Measurements from ENCODE around the gene CELF2.

CELF2 gene

GRCh38 chr10:11135709-11136108, 118.0 kb downstream of the CELF2 start:
- DNase-seq (ENCODE audit: low spot score), result no peak

DNA sequence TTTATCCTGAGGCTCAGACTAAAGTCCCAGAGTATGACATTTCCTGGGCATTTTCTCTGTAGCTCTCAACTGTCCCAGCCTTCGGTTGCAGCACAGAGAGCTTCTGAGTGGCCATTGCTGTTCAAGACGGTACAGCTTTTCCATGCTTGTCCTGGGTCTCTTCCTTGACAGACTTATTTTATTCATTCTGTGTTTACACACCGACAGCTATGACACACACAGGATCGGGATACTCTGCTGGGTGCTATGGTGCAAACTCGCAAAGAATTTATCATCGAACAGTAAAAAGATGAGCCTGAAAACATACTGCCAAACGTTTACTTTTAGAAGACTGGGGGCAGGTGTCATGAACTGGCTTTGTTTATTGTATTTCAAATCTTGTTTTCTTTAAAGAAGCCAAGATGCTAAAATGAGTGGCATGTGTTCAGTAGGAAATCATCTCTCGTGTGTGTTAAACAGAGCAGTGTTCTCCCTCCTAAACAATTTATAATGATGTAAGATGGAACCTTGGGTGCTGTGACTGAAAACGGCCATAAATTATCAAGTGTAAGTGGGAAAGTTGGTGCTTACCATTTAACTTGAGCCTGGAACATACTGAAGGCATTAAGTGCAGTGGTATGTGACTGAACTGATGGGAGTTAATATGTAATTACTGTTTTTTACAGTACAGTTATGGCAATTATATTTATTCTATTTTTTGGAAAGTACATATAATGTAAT, 120.8 kb downstream of the CELF2 start:
- DNase-seq (ENCODE audit: low spot score), result no peak

- DNase-seq (ENCODE audit: low spot score), result no peak
These were observed 123.3 kb downstream of the CELF2 start for GRCh38 chr10:11140963-11141362.

- peak; percentile 37 for DNase-seq (ENCODE audit: low spot score)
These were observed 124.0 kb downstream of the CELF2 start for GRCh38 chr10:11141571-11142091.

DNA sequence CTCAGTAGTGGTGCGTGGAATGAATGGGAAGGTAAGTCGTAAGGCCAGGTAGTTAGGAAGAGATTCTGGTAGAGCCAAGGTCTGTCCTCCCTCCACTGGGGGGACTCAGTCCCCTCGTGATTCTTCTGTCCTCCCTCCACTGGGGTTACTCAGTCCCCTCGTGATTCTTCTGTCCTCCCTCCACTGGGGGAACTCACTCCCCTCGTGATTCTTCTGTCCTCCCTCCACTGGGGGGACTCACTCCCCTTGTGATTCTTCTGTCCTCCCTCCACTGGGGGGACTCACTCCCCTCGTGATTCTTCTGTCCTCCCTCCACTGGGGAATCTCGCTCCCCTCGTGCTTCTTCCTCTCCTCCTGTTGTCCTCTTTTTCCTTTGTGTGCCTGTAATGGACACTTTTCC, 125.1 kb downstream of the CELF2 start:
- no peak for DNase-seq (ENCODE audit: low spot score)

DNA sequence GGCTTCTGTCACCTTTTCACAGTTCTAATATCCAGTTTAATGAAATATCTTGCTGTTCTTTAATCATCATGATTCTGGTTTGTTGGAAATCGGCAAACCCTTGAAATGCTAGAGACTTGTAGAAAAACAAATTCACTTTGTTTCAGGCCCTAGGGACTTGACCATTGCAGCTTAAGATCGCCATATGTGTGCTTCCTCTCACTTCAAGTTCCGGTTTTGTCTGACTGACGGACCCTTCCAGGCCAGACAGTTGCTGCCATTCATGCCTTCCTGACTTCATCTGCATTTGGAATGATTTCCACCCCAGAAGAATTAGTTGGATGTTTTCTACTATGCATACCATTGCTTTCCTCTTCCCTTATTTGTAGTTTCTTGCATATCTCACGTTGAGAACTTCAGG, 125.6 kb downstream of the CELF2 start:
- DNase-seq (ENCODE audit: low spot score), result no peak

- no peak for DNase-seq (ENCODE audit: low spot score)
These were observed 127.2 kb downstream of the CELF2 start for GRCh38 chr10:11144626-11145494.

DNA sequence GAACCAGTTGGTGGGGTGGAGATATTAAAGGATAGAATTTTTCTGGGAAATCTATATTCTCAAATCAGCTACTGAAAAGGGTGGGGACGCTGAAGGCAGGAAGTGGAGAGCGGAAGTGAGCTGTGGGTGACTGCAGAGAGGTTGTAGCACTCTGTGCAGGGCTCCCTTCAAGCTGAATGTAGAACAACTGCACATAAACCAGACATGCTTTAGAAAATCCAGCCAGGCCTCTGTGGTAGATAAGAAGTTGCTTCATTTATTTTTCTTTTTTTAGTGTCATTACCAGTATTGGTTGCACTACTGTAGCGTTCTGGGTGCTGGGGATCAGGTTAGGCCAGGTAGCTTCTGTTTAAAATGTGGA, 127.8 kb downstream of the CELF2 start:
- peak; percentile 82 for DNase-seq (ENCODE audit: low spot score)

- no peak for DNase-seq (ENCODE audit: low spot score)
These were observed 128.9 kb downstream of the CELF2 start for GRCh38 chr10:11146402-11147171.

GRCh38 chr10:11147722-11148121, 130.1 kb downstream of the CELF2 start:
- no peak for DNase-seq (ENCODE audit: low spot score)

DNA sequence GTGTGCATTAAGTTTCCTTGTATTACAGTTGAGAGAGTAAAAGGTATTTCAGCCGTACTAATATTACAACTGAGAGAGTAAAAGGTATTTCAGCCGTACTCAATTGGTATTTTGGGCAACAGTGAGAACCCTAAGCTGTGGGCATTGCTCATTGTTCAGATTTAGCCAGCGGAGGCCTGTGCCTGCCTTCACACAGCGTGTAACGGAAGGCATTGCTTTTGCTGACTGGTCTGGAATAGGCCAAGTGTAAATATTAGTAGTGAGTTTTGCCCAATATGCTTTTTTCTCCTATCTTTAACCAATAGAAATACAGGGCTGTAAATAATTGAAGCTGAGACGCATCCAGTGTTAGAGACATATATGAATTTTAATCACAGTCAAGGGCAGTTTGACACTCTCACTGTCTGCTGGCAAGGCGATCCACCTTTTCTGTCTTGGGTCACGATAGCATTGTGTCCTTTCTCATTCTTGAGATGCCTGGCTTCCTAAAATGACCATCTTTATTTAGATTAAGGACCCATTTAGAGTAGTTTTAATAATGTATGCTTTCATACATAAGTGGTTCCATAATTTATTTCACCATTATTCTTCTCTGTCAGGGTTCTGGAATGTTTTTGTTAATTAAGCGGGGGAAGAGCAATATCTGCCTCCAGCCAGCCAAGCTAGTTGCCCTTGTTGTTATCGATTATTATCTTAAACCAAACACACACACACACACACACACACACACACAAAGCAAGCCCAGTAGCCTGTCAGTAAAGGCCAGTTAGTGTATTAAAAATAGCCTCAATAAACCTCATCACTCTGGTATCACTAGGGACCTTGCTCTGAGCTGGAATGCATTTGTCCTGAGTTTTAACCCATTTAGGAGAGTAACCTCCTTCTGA, 130.7 kb downstream of the CELF2 start:
- no peak for DNase-seq (ENCODE audit: low spot score)

DNA sequence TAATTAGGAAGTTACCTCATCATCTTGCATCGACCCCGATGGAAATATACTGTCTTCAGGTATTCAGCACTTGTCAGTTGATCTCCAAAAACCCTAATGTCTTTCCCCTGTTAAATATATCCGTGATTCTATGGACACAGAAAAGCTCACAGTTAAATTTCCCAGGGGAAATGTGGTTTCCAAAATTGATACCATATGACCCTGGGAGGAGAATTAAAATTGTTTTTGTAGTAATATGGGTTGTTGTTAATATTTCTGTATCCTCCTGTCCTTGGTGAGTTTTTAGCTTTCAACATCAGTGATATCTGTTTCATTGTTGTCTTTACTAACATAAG, 132.1 kb downstream of the CELF2 start:
- no peak for DNase-seq (ENCODE audit: low spot score)

DNA sequence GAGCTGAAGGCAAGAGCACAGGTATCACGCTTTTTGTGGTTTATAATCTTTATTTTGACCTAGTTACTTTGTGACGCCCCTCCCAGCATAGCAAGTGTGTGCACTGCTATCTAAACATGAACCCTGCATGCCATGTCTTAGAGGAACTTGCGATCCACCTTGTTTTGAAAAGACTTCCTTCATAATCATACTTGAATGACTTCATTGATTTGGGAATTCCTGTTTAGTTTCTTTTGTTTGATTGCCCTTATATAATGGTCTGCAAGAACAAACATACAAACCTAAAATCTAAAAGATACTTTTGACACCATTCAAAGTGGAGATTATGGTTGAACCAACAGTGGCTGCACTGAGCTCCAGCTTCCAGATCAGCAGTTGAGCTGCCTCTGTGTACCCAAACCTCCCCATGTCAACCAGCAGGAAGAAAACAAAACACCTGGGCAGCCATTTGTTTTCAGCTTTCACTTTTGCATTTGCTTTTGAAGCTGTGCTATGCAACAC, 132.6 kb downstream of the CELF2 start:
- peak; percentile 73 for DNase-seq (ENCODE audit: low spot score)

GRCh38 chr10:11150879-11151415, 133.3 kb downstream of the CELF2 start:
- DNase-seq (ENCODE audit: low spot score), result peak; percentile 66

GRCh38 chr10:11152801-11153200, 135.1 kb downstream of the CELF2 start:
- DNase-seq (ENCODE audit: low spot score), result no peak

DNA sequence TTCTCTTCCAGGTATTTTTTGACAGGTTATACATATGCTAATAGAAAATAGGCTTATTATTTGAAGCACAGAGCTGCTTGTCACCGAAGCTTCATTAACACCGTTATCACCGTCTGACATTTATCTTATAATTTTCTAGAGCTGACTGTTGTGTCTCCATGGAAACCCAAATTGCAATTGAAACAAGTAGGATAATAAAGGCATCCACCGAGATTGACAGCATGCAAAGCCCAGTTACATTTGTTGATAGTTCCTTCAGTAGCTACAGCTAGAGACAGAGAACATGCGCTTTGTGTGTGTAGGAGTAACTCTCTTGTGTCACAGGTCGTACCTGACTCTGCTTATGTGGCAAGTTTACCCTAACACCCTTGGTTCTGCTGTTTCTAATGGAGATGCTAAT, 135.6 kb downstream of the CELF2 start:
- no peak for DNase-seq (ENCODE audit: low spot score)

- no peak for DNase-seq (ENCODE audit: low spot score)
These were observed 136.1 kb downstream of the CELF2 start for GRCh38 chr10:11153766-11154165.

- no peak for DNase-seq (ENCODE audit: low spot score)
These were observed 136.7 kb downstream of the CELF2 start for GRCh38 chr10:11154333-11154732.

- no peak for DNase-seq (ENCODE audit: low spot score)
These were observed 137.3 kb downstream of the CELF2 start for GRCh38 chr10:11154849-11155498.

DNA sequence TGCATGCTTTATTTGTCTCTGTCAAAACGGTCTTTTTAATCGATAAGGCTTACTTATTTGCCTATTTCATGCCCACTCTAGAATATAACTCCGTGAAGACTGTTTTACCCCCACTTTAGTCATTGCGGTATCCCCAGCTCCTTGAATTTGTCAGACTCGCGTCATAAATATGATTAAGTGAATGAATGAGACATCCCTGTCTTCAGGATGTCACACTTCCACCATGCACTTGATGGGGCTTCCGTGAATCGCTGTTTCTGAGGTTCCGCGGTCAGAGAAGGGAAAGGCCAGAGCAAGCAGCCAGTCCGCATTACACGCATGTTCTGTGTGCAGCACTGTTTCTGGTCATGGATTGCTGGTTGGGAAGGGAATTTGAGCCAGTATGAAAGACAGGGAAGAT, 138.8 kb downstream of the CELF2 start:
- DNase-seq (ENCODE audit: low spot score), result no peak

All from CD4-positive, alpha-beta T cell treated with Interleukin-15 for 4 hours (primary cell).